Cardiac fibroblast (primary cell): ENCODE results near the gene RAP1GAP.

Source experiments
- DNase-seq, 2 donors: peaks; one replicate each; pipeline versions ENCODE4 v3.0.0 to v3.0.0-alpha.2; 2010; ENCODE audit warnings: low read depth in 2 of 2
- H3K4me3 ChIP-seq, 2 donors: replicated peaks in 1 of 2; 1 replicate in 1 of 2; 2 replicates in 1 of 2; pipeline ENCODE4 v1.5.1; 2011; ENCODE audit warnings: low read depth in 2 of 2, low read length in 2 of 2, mild to moderate bottlenecking in 2 of 2, moderate library complexity in 1 of 2
- TF ChIP-seq, protein P1 (sequence below): IDR thresholded peaks from one replicate; pipeline ENCODE4 v1.5.1; 2011; ENCODE audit warnings: low read depth, mild to moderate bottlenecking, low read length, inconsistent platforms

The RAP1GAP gene

DNA sequence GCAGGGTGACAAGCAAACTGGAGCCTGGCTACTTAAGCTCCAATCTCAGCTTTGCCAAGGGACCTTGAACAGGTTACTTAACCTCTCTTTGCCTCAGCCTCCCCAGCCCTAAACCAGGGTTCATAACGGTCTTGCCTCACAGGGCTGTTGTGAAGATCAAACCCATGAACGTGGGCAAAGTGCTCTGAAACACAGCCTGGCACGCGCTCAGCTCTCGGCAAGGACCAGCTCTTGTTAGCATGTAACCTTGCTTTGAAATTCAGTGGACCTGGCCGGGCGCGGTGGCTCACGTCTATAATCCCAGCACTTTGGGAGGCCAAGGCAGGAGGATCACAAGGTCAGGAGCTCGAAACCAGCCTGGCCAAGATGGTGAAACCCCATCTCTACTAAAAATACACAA, 24.8 kb downstream of the RAP1GAP start:
- TF ChIP-seq, protein P1, sequence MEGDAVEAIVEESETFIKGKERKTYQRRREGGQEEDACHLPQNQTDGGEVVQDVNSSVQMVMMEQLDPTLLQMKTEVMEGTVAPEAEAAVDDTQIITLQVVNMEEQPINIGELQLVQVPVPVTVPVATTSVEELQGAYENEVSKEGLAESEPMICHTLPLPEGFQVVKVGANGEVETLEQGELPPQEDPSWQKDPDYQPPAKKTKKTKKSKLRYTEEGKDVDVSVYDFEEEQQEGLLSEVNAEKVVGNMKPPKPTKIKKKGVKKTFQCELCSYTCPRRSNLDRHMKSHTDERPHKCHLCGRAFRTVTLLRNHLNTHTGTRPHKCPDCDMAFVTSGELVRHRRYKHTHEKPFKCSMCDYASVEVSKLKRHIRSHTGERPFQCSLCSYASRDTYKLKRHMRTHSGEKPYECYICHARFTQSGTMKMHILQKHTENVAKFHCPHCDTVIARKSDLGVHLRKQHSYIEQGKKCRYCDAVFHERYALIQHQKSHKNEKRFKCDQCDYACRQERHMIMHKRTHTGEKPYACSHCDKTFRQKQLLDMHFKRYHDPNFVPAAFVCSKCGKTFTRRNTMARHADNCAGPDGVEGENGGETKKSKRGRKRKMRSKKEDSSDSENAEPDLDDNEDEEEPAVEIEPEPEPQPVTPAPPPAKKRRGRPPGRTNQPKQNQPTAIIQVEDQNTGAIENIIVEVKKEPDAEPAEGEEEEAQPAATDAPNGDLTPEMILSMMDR: no peak
- no peak overlapping the region for H3K4me3 ChIP-seq
- no peak for DNase-seq

DNA sequence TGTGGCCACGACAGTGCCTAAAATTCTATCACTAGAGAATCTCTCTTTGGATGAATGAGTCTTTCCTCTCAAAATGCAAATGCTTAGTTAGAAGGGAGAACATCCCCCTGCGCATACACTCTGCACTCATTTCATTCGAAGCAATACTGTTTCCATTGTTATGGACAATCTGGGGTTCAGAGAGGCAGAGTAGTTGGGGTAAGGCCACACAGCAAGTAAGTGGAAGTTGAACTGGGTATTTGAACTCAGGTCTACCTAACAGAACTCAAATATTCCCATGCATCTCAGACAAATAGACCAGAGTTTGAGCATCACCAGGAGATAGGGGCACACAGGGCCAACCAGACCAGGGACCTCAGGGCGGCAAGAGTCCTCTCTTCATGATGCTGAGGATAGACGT, 25.5 kb downstream of the RAP1GAP start:
- no peak overlapping the region for H3K4me3 ChIP-seq
- TF ChIP-seq, protein P1: no peak

DNA sequence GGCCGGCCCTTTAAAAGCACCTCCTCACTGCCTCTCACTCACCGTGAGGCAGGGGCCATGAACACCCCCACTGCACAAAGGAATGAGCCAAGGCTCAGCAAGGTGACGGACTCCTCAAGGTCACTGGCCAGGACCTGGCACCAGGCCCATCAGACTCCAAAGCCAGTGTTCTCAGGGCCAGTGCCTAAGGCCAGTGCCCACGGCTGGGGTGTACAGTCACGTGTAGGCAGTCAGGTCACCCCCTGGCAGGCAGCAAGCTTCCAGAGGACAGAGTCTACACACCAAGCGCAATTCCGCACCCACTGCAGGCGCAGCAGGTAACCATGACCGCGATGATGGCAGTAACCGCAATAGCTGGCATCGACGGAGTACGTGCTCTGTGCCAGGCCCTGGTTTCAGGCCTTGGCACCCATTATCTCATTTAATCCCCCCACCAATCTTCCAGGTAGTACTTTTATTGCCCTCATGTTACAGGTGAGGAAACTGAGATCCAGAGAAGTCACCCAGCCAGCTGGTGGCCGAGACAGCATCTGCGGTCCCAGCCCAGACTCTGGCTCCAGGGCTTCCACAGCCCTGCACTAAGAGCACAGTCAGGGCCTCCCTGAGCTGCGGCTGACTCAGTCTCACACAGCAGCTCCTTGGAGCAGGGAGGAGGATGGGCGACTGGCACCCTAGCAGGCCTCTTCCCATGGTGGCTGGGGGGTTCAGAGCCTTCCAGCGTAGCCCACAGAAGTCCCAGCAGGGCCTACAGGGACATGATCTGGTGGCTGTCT, 27.0 kb downstream of the RAP1GAP start:
- TF ChIP-seq, protein P1: no peak
- no peak overlapping the region for H3K4me3 ChIP-seq
- no peak for DNase-seq

More for the DNA sequence above, 25.5 kb downstream of the RAP1GAP start:
- DNase-seq: no peak

DNA sequence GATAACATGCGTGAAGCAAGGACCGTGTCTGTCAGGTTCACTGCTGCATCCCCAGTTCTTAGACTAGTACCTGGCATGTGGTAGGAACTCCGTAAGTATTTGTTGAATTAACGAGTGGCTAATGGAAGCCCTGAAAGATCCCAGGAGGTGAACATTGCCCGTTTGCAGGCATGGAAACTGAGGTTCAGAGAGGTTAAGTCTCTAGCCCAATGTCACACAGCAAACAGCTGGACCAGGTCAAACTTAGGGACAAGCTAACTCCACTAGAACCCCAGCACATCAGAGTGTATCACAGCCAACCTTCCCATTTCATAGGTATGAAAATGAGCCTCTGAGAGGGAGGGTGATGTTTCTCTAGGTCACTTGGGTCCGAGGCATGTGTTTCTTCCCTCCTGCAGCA, 27.6 kb downstream of the RAP1GAP start:
- no peak for DNase-seq
- TF ChIP-seq, protein P1: no peak
- H3K4me3 ChIP-seq: no peak overlapping the region

DNA sequence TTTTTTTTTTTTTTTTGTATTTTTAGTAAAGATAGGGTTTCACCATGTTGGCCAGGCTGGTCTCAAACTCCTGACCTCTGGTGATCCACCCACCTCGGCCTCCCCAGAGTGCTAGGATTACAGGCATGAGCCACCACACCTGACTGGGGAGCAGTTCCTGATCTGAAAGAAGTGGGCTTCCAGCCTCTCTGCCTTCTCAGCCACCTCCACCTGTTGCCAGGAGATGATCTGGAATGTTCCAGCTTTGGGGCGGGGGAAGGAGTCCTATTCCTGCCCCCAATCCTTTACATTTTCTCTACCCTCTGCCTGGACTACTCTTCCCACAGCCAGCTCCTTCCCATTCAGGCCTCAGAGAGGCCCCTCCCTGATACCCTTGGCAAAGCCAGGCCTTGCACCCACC, 28.1 kb downstream of the RAP1GAP start:
- H3K4me3 ChIP-seq: no peak overlapping the region
- TF ChIP-seq, protein P1: no peak
- no peak for DNase-seq

DNA sequence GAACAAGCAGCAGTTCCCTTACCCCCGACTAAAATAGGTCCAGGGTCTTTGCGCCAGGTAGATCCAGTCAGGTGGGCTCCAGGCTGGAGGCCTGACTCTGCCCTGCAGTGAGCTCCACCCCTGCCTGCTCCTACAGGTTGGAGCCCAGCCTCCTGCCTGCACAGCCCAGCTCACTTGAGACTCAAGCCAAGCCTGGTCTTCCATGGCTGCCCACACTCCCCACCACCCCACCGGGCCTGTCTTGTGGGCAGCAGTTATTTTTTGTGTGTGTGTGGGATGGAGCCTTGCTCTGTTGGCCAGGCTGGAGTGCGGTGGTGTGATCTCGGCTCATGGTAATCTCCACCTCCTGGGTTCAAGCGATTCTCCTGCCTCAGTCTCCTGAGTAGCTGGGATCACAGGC, 28.5 kb downstream of the RAP1GAP start:
- no peak for DNase-seq
- TF ChIP-seq, protein P1: no peak
- H3K4me3 ChIP-seq: no peak overlapping the region
